ENCODE data around the gene ACTL7A.
"Not testable (repeated sequence)": the region's sequence is repeated elsewhere in the genome, so short reads cannot be mapped to it uniquely, and the experiment has no call there.

Gene ACTL7A

DNA sequence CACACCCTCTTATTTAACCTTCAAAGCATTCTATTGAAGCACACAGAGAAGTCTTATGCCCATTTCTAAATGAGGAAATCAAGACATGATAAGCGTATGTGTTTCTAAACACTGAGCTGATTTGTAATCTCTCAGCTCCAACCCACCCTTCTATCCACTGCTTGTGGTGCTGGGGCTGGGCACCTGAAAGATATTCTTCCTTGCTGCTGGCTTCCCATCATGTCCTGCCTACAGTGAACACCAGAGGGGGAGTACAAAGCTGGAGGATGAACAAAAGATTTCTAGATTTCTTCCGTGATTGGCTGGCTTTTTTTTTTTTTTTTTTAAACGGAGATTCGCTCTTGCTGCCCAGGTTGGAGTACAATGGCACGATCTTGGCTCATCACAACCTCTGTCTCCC is 14.4 kb downstream of the ACTL7A start:
- H3K27ac ChIP-seq, result no peak overlapping the region
- TF ChIP-seq ZFX (IDR thresholded peaks at IDR 0.05), result no peak

DNA sequence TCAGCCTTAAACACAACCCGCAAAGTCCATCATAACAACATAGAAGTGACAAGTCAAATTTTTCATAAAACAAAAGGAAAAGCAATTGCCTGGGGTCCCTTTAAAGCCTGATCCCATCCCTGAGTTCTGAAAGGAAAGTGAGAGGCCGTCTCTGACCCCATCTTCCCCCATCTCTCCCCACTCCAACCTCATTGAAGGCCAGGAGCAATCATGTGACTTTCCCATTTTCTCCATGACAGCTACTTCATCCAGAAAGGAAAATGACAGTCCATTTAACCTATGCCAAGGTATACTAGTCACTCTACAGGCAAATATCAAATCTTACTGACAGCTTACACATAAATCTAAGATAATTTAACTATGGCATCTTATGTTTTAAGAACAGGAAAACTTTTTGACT is 15.5 kb downstream of the ACTL7A start:
- H3K27ac ChIP-seq, result no peak overlapping the region
- no peak for TF ChIP-seq ZFX (IDR thresholded peaks at IDR 0.05)
- TF ChIP-seq, protein P1, sequence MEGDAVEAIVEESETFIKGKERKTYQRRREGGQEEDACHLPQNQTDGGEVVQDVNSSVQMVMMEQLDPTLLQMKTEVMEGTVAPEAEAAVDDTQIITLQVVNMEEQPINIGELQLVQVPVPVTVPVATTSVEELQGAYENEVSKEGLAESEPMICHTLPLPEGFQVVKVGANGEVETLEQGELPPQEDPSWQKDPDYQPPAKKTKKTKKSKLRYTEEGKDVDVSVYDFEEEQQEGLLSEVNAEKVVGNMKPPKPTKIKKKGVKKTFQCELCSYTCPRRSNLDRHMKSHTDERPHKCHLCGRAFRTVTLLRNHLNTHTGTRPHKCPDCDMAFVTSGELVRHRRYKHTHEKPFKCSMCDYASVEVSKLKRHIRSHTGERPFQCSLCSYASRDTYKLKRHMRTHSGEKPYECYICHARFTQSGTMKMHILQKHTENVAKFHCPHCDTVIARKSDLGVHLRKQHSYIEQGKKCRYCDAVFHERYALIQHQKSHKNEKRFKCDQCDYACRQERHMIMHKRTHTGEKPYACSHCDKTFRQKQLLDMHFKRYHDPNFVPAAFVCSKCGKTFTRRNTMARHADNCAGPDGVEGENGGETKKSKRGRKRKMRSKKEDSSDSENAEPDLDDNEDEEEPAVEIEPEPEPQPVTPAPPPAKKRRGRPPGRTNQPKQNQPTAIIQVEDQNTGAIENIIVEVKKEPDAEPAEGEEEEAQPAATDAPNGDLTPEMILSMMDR (conservative IDR thresholded peaks at IDR 0.05), result no peak

DNA sequence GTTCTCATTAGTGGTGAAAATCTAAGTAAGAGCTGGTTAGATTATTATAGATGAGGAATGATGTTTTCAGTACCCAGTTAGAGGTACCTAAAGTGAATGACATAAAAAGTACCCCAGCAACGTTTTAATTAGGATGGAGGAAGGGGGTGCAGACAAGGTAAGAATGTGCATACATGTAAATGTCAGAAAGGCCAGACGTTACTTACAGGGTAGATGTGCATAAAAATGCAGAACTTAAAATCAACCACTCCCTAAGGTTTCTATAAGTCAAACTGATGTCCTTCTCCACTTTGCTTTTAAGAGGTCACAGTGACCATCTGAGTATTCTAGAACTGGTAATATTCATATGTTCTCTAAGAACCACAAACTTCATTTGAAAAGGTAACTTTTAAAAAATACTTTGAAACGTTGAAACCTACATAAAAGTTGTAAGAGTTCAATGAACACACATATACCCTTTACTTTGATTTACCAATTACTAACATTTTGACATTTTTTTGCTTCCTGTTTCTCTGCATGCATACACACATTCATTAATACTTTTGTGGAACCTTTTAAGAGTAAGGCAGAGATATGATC is 18.8 kb downstream of the ACTL7A start:
- H3K27ac ChIP-seq, result no peak overlapping the region
- TF ChIP-seq, protein P1 (conservative IDR thresholded peaks at IDR 0.05), result no peak

DNA sequence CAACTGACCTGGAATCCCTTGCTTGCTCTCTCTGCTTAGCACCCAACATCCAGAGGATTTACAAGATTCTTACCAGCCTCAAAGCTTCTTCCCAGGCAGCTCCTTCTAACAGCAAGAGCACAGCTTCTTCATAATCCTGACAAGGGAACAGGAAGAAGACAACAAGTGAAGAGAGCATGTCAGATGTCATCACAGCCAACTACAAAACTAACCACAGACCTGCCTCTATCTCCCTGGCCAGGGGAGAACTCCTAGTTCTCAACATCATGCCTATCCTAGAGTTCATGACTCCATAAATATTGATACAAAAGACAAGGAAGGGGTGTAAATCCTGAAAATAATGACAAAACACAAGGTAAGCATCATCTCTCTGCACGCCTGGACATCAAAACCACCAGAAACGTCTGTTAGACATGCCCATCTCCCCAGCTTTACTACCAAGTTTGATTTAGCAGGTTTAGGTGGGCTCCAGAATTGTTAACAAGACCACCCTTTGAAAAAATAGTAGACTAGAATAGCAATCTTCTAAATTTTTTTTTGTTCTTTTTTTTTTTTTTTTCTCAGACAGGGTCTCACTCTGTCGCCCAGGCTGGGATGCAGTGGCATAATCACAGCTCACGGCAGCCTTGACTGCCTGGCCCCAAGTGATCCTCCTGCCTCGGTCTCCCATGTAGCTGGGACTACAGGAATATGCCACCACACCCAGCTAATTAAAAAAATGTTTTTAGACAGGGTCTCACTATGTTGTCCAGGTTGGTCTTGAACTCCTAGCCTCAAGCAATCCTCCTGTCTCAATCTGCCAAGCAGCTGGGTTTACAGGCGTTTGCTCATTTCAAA is 20.2 kb downstream of the ACTL7A start:
- no peak overlapping the region for H3K27ac ChIP-seq

DNA sequence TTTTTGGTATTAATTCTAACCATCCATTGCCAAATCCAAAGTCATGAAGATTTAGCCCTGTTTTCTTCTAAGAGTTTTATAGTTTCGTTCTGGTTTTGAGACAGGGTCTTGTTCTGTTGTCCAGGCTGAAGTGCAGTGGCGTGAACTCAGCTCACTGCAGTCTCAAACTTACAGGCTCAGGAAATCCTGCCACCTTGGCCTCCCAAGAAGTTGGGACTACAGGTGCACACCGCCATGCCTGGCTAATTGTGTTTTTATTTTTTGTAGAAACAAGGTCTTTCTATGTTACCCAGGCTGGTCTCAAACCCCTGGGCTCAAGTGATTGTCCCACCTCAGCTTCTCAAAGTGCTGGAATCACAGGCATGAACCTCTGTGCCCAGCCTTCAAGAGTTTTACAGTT is 21.0 kb downstream of the ACTL7A start:
- TF ChIP-seq, protein P1 (conservative IDR thresholded peaks at IDR 0.05), result no peak
- no peak for TF ChIP-seq ZFX (IDR thresholded peaks at IDR 0.05)
- H3K27ac ChIP-seq, result no peak overlapping the region

More for the DNA sequence above, 20.2 kb downstream of the ACTL7A start:
- no peak for TF ChIP-seq ZFX (IDR thresholded peaks at IDR 0.05)
- TF ChIP-seq, protein P1 (conservative IDR thresholded peaks at IDR 0.05), result no peak

DNA sequence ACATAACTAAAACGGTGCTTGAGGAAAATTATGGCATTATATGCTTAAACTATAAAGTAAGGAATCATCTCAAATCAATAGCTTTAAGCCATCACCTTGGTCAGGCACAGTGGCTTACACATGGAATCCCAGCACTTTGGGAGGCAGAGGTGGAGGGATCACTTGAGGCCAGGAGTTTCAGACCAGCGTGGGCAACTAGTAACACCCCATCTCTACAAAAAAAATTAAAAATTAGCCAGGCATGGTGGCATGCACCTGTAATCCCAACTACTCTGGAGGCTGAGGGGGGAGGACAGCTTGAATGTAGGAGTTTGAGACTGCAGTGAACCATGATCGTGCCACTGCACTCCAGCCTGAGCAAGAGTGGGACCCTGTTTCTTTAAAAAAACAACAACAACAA is 22.6 kb downstream of the ACTL7A start:
- TF ChIP-seq, protein P1 (conservative IDR thresholded peaks at IDR 0.05), result no peak
- TF ChIP-seq ZFX (IDR thresholded peaks at IDR 0.05), result no peak
- H3K27ac ChIP-seq, result no peak overlapping the region

DNA sequence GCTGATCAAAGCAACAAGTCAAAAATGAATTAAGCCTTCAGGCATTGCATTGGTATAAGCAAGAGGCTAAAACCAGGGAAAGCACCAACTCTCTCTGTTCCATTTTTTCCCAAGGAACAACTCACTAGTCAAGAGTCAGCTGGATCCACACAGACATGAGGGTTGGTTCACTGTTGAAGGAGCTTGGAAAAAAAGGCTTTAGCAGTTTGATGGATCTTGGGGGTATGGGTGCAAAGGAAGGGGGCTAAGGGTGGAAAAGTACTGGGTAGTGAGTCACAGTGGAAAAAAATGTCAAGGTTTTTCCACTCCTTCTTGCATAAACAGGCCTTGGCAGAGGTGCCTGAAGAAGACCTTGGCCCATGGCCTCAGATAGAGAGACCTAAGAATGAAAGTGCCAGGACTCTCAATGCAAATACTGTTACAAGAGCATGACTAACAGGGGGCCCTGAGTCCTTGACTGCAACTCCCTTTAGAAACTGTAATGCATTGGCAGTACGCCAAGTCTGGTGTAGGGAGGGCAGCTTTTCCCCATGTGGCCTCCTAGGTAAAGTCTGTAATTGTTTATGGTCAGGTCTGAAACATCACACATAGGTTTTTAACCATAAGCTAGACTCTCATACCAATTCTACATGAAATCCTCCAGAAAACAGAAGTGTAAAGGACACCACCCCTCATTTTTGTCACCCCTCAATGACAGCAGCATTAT is 23.7 kb downstream of the ACTL7A start:
- no peak overlapping the region for H3K27ac ChIP-seq
- TF ChIP-seq ZFX (IDR thresholded peaks at IDR 0.05), result no peak
- TF ChIP-seq, protein P1 (conservative IDR thresholded peaks at IDR 0.05), result no peak

DNA sequence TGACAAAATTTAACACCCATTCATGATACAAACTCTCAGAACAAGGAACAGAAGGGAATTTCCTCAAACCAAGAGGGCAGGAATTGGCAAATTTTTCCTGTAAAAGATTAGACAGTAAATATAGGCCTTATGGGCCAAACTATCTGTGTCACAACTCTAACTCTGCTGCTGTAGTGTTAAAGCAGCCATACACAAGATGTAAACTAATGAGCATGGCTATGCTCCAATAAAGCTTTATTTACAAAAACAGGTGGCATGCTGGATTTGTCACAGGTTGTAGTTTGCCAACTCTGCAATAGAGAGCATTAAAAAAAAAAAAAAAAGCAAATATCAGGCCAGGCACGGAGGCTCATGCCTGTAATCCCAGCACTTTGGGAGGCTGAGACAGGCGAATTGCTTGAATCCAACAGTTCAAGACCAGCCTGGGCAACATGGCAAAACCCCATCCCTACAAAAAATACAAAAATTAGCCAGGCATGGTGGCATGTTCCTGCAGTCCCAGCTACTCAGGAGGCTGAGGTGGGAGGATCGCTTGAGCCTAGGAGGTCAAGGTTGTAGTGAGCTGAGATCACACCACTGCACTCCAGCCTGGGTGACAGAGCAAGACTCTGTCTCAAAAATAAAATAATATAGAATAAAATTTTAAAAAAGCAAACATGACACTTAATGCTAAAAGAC is 24.7 kb downstream of the ACTL7A start:
- H3K27ac ChIP-seq, result not testable (repeated sequence)

Measured in C4-2B (cell line).